ENCODE data around the gene EPHA8. TPM values are rescaled to one million over a fixed set of nuclear protein-coding genes. Genes with fewer than 3 reads are reported as not detected.
A peak's percentile ranks its signal among the peaks of the same experiment; 100 is the strongest.

Gene EPHA8
- polyA plus RNA-seq, 1 experiment = not detected

GRCh38 chr1:22526098-22526497, 37.2 kb upstream of the EPHA8 start:
- ChIA-PET POLR2A (no interaction called here), CTCF (no interaction called here)
- Histone ChIP-seq H3K27me3 (ENCODE audit: control insufficient read depth, insufficient read depth, low read length) (no peaks in the 10 kb centered on the region), H3K9me3 (ENCODE audit: control insufficient read depth, insufficient read depth, low read length) (no peaks in the 10 kb centered on the region), H3K27ac (ENCODE audit: low read depth, low read length) (no peak overlapping the region), H3K4me3 (ENCODE audit: low read depth, low read length) (no peak overlapping the region)
- no peak for TF ChIP-seq CTCF (IDR thresholded peaks at IDR 0.05; ENCODE audit: low read depth, low read length)
- no peak for DNase-seq (ENCODE audit: low read depth, low spot score)

DNA sequence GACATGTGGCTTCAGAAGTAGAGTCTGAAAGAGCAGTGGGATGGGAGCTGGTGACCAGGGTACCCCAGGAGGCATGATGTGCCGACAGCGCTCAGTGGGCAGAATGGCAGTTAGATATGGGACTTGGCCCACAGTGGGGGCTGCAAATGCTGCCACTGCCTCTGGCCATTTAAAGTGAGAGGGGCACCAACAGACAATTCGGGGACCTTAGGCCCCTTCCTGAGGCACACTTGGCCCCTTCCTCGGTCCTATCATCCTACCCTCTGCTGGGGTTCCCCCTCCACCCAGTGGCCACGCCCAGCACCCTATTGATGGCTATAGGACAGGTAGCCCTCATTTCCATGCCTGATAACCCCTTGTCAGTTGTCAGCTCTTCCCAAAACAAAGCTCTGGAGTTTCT, 36.6 kb upstream of the EPHA8 start:
- no peaks in the 10 kb centered on the region for H3K9me3 ChIP-seq (ENCODE audit: control insufficient read depth, insufficient read depth, low read length)
- no peak overlapping the region for H3K27ac ChIP-seq (ENCODE audit: low read depth, low read length)
- no peaks in the 10 kb centered on the region for H3K27me3 ChIP-seq (ENCODE audit: control insufficient read depth, insufficient read depth, low read length)
- CTCF ChIA-PET = interaction anchor here (1.9 kb wide), 1 partner anchor 113 kb away, joined by 12 read pairs; no protein-coding TSS in a partner anchor
- TF ChIP-seq CTCF (IDR thresholded peaks at IDR 0.05; ENCODE audit: low read depth, low read length) = no peak
- DNase-seq (ENCODE audit: low read depth, low spot score) = no peak
- POLR2A ChIA-PET = no interaction called here
- no peak overlapping the region for H3K4me3 ChIP-seq (ENCODE audit: low read depth, low read length)

DNA sequence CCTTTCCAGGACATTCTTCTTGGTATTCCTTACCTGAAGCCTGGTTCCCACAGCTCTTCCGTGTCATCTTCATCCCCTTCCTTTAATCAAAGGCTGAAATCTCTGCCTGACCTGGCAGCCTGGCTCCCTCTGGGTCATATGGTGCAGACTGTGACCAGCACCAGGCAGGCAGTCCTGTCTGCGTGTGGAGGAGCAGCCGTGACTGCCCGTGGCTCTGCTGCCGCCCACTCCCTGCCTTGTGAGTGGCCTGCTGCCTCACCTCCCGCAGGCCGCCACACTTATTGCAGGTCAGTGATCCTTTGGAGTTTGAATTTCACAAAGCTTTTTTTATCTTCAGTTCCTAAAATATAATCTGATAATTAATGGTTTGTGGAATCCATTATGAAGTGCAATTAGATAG, 36.2 kb upstream of the EPHA8 start:
- Histone ChIP-seq H3K4me3 (ENCODE audit: low read depth, low read length) (no peak overlapping the region), H3K27ac (ENCODE audit: low read depth, low read length) (no peak overlapping the region), H3K9me3 (ENCODE audit: control insufficient read depth, insufficient read depth, low read length) (no peaks in the 10 kb centered on the region), H3K27me3 (ENCODE audit: control insufficient read depth, insufficient read depth, low read length) (no peaks in the 10 kb centered on the region)
- ChIA-PET POLR2A (no interaction called here), CTCF (interaction anchor here (1.2 to 1.9 kb wide), 3 partner anchors 39 to 115 kb away, joined by 3 to 12 read pairs (median 9); no protein-coding TSS in a partner anchor)
- DNase-seq (ENCODE audit: low read depth, low spot score) = no peak
- no peak for TF ChIP-seq CTCF (IDR thresholded peaks at IDR 0.05; ENCODE audit: low read depth, low read length)

DNA sequence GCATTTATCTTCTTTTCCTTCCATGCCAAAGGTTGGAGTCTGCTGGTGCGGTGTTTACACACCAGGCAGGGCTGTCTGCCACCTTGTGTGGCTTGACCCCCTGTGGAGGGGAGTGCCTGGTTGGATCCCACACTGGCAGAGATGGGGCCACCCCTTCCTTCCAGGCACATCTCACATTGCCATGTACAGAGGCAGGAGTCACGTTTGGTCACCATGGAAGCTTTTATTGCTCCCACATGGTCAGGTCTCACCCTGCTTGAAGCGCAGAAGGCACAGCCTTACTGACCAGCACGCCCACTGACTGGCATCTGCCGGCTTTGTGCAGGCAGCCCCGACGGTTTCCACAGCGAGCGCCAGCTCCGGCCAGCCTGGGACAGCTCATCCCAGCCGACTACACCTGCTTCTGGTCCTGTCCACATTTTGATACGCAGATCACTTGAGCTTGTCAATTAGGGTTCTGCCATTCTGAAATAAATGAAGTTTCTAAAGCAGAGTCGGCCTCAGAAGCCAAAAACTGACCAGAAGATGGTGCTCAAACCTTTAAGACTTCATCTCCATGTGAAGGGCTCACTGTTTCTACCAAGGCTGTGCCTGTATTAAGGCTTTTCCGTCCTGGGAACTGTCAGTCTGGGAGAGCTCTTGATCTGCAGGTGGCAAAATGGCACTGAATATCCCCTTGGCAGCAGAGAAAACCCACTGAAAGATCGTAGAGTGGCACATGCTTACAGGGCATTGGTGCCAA, 35.6 kb upstream of the EPHA8 start:
- CTCF ChIA-PET = interaction anchor here (1.2 to 1.9 kb wide), 3 partner anchors 39 to 114 kb away, joined by 3 to 12 read pairs (median 9); no protein-coding TSS in a partner anchor
- DNase-seq (ENCODE audit: low read depth, low spot score) = no peak
- Histone ChIP-seq H3K4me3 (ENCODE audit: low read depth, low read length) (no peak overlapping the region), H3K27ac (ENCODE audit: low read depth, low read length) (no peak overlapping the region), H3K9me3 (ENCODE audit: control insufficient read depth, insufficient read depth, low read length) (no peaks in the 10 kb centered on the region), H3K27me3 (ENCODE audit: control insufficient read depth, insufficient read depth, low read length) (no peaks in the 10 kb centered on the region)
- POLR2A ChIA-PET = no interaction called here
- peak; percentile 14; the same call in 1 of the 2 replicates for TF ChIP-seq CTCF (IDR thresholded peaks at IDR 0.05; ENCODE audit: low read depth, low read length)

DNA sequence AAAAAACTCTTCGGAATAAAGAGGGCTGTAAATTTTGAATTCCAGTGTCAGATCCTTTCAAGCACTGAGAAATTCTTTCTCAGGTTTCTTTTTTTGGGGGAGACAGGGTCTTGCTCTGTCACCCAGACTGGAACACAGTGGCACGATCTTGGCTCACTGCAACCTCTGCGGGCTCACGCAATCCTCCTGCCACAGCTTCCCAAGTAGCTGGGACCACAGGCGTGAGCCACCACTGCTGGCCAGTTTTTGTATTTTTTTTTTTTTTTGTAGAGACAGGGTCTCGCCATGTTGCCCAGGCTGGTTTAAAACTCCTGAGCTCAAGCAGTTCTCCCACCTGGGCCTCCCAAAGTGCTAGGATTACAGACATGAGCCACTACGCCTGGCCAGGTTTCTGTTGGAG, 34.8 kb upstream of the EPHA8 start:
- CTCF ChIA-PET = interaction anchor here (0.6 to 1.9 kb wide), 4 partner anchors 17 to 114 kb away, joined by 3 to 12 read pairs (median 6); no protein-coding TSS in a partner anchor
- Histone ChIP-seq H3K9me3 (ENCODE audit: control insufficient read depth, insufficient read depth, low read length) (no peaks in the 10 kb centered on the region), H3K27ac (ENCODE audit: low read depth, low read length) (no peak overlapping the region), H3K4me3 (ENCODE audit: low read depth, low read length) (no peak overlapping the region), H3K27me3 (ENCODE audit: control insufficient read depth, insufficient read depth, low read length) (no peaks in the 10 kb centered on the region)
- TF ChIP-seq CTCF (IDR thresholded peaks at IDR 0.05; ENCODE audit: low read depth, low read length) = no peak
- POLR2A ChIA-PET = no interaction called here
- no peak for DNase-seq (ENCODE audit: low read depth, low spot score)
